H1 (cell line): ENCODE data around the gene ENOX2.

Experiments
- ATF2 ChIP-seq: IDR thresholded peaks from 2 replicates; pipeline ENCODE4 v1.6.1; 2012; ENCODE audit warnings: low read length, inconsistent platforms
- CHD2 ChIP-seq: IDR thresholded peaks from 2 replicates; pipeline ENCODE4 v1.6.1; 2012; ENCODE audit warnings: low read length, improper control_type of control experiment
- CTCF ChIP-seq, 3 experiments: IDR thresholded peaks; 1 replicate in 2 of 3; 2 replicates in 1 of 3; pipeline versions ENCODE4 v1.5.1 to v1.6.1; 2011; ENCODE audit warnings: low read length in 3 of 3, mild to moderate bottlenecking in 3 of 3, inconsistent platforms in 2 of 3, low read depth in 1 of 3, moderate library complexity in 1 of 3; ENCODE audit not compliant: insufficient read depth in 1 of 3; ENCODE audit errors: control extremely low read depth in 1 of 3
- EZH2 ChIP-seq: fragments of 200-600 bp; sonication (generic); IDR thresholded peaks from 2 replicates; pipeline ENCODE4 v1.7.1; 2012; ENCODE audit warnings: low read depth, mild to moderate bottlenecking, moderate library complexity, low read length, inconsistent platforms; ENCODE audit not compliant: severe bottlenecking
- JUND ChIP-seq: IDR thresholded peaks from 2 replicates; pipeline ENCODE4 v1.6.1; 2011; ENCODE audit warnings: mild to moderate bottlenecking, improper control_type of control experiment, low read length
- POLR2AphosphoS5 ChIP-seq: IDR thresholded peaks from 2 replicates; pipeline ENCODE4 v1.6.1; 2011; ENCODE audit warnings: low read depth, low read length
- TAF1 ChIP-seq: IDR thresholded peaks from 2 replicates; pipeline ENCODE4 v1.6.1; 2011; ENCODE audit warnings: mild to moderate bottlenecking, low read depth, low read length
- TBP ChIP-seq: IDR thresholded peaks from 2 replicates; pipeline ENCODE4 v1.6.1; 2011; ENCODE audit warnings: low read depth, low read length, improper control_type of control experiment

GRCh38 chrX:130876226-130876625 lies 26.8 kb downstream of the ENOX2 start:
- no peak for TF ChIP-seq ATF2
- TF ChIP-seq EZH2, result no peak
- no peak for TF ChIP-seq JUND
- no peak for TF ChIP-seq CTCF (IDR thresholded peaks at IDR 0.05; ENCODE audit: control extremely low read depth in 1 of 3, insufficient read depth in 1 of 3, low read depth in 1 of 3, low read length in 3 of 3)
- no peak for TF ChIP-seq CHD2
- no peak for TF ChIP-seq TAF1
- TF ChIP-seq POLR2AphosphoS5, result no peak
- TF ChIP-seq TBP, result no peak
